Measurements from ENCODE around the gene FAM24A.

Gene FAM24A

GRCh38 chr10:122931088-122931906, 20.9 kb downstream of the FAM24A start:
- DNase-seq = no peak

- no peak for DNase-seq
Observed at GRCh38 chr10:122939133-122939855, 28.9 kb downstream of the FAM24A start.

GRCh38 chr10:122939856-122940543, 29.6 kb downstream of the FAM24A start:
- peak; percentile 67 for DNase-seq

- DNase-seq = no peak
Observed at GRCh38 chr10:122949296-122949695, 38.9 kb downstream of the FAM24A start.

- peak; percentile 96 for DNase-seq
Observed at GRCh38 chr10:122953902-122954730, 43.7 kb downstream of the FAM24A start, which contains the start of gene C10orf88. Gene C10orf88, minus strand, starts transcription at chr10:122954227. Its CDS starts 49 bp downstream, at chr10:122954178.

GRCh38 chr10:122954731-122955050, 44.3 kb downstream of the FAM24A start:
- DNase-seq = no peak

- DNase-seq = no peak
Observed at GRCh38 chr10:122955892-122956291, 45.5 kb downstream of the FAM24A start.

- no peak for DNase-seq
Observed at GRCh38 chr10:122957474-122957873, 47.1 kb downstream of the FAM24A start.

GRCh38 chr10:122962405-122962804, 52.0 kb downstream of the FAM24A start:
- no peak for DNase-seq
